Nucleus accumbens (tissue), 56 donors: Measurements from ENCODE around the gene TMEFF2.

ENCODE experiments used
- DNase-seq, 56 donors: peaks; one replicate each; lab custom pipeline; 2025; lab: John Stamatoyannopoulos, UW

TMEFF2 gene

DNA sequence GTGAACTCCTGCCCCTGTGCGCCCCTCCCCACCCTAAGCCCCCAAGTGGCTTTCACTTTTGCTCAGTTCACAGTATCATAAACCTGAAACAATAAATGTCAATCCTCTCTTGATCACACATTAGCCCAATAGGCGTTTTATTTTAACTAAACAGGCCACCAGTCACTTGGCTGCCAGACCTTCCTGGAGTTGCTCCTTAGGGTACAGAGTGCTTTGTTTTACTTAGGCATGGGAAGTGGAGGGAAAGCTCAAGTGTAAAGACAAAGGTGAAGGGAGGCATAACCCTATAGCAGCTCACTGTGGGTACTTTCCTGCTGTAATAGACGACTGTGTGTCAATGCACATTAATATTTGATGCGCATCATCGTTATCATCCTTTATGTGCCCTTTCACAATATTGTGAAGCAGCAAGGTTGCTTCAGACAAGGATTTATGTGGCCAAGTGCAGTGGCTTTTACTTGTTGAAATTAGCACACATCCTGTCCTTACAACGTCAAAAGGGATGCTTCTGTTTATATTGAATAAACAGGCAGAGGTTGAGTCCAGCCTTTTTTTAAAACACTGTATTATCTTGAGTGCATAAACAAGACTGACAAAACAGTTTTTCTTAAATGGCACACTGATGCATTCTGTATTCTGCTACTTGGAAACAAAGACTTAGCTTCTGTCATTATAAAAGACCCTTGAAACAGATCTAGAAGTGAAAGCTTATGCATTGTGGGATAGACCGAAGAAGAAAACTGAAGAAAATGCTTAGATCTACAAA, 168.5 kb downstream of the TMEFF2 start:
- no peak for DNase-seq

DNA sequence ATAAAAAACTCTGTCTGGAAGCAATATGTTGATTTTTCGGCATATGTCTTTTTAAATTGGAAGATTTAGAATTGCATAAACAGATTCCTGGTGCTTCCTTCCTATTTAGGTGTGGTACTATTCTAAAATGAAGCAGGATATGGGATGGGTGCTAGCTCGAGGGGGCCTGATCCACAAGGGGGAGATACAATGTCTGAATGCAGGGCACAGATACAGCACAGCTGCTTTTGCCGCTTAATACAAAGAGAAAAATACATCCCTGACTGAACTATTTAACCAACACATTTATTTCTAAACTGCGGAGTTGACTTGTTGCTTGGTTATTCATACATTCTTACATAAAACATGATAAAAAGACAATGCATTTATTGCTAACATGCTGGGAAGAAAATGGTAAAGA, 169.1 kb downstream of the TMEFF2 start:
- no peak for DNase-seq

DNA sequence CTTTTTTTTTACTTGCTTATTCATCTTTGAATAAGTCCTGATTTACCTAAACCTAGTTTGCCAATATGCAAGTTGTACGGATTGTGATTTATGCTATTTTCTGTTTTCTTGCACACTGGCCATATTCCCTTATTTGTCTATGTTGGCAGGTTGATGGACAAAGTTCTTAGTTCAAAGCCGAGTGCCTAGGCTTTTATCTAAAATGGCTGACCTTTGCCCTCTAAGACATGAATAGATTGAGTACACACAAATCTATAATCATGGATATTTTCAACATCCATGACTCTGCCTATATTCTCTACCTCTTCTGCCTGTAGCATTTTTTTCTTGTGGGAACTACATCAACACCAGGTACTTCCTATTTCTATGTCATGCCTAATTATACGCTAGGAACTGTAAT, 171.7 kb downstream of the TMEFF2 start:
- DNase-seq: no peak

DNA sequence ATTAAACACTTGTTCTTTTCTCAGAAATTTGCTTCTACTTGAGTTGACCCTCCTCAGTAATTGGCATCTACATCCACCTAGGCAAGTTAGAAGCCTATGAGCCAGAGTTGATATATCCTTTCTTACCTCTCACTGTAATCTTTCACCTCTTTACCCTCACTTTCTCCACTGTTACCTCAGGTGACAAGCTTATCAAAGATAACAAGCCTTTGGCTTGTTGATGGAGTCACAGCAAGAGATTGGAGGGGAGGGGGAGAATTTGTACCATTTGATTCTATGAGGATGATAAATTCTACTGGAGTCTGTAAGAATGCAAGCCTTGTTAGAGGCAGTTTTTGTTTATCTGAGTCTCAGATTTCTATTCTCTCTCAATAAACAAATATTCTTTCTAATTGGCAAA, 176.9 kb downstream of the TMEFF2 start:
- no peak for DNase-seq

DNA sequence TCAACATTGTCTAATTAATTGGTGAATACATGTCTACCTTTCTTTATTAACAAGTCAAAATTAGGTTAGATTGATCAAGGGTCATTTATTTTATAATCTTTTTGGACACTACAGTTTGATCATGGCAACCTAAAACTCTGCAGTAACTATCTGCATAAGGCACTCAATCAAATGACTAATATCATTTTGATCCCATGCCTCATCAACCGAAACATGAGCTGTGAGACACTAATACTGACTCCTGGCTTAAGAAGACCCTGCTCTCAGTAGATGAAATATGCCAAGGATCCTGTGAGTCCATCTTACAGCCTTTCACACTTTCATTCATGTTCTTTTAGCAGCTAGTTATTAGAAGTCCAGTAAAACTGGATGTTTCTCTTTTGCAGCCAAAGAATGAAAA, 178.5 kb downstream of the TMEFF2 start:
- DNase-seq: no peak

DNA sequence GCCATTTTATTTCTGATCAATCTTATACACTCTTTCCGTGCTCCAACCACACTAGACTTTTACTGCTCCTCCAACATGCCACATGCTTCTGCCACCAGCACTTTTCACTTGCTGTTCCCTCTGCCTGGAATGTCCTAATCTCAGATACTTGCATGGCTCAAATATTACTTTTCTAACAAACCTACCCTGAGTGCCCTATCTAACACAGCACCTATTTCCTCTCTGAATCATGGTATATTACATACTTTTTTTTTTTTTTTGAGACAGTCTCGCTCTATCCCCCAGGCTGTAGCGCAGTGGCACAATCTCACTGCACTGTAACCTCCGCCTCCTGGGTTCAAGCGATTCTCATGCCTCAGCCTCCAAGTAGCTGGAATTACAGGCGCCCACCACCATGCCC, 181.5 kb downstream of the TMEFF2 start:
- DNase-seq: no peak

DNA sequence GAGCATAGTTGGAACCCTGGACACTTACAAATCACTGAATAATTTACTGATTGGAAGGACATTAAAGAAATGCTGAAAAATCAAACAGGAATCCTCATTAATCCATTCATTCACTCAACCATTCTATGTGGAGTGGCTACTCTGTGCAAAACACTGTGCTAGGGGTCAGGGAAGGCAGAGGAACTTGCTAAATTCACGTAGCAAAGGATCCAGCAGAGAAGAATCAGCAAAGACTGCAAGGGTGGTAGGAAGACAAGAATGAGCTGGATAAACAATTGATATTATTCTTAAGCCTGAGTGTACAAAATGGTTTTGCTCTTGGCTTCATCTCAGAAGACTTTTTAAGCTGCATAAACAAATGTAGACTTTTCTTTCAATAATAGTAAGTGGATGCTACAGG, 183.5 kb downstream of the TMEFF2 start:
- no peak for DNase-seq

DNA sequence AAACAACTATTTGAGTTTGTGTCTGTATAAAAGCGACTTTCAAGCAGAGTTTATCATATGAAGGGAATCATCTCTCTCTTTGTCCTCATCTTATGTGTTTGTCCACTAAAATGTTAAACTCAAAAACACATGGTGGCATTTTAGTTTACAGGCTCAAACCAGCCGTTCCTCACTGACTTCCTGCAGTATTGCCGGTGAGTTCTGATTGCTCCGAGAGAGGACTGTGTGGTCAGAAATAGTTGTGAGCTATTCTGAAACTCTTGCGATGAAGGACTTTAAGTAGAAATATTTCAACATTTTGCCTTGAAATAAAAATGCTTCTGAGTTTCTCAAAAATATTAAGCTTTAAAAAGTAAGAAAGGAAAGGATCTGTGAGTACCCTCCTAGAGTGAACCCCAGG, 184.7 kb downstream of the TMEFF2 start:
- no peak for DNase-seq

DNA sequence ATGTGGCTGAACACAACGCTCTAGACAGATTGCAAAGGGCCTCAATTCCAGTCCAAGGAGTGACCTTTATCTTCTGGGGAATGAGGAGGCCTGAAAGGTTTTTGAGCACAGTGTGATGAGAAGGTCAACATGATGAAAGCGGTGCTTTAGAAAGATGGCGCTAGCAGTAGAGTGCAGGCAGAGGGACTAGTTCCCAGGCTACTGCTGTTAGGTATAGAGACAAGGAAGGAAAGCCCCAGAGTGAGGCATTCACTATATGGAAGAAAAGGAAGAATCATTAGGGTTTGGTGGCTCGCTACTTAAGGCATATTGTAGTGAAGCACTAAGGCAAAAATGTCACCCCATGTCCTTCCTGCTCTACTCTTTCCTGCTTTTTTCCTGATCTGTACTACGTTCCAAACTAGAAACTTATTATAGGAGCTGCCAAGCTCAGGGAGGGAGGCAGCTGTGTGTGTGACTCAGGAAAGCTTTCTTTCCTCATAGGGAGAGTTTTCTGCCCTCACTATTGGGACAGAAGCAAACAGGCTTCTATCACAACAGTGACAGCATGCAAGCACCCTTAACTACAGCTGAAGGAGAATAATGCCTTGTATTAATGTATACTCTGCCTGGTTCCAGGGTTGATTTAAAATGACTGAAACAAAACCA, 187.0 kb downstream of the TMEFF2 start:
- DNase-seq: no peak

DNA sequence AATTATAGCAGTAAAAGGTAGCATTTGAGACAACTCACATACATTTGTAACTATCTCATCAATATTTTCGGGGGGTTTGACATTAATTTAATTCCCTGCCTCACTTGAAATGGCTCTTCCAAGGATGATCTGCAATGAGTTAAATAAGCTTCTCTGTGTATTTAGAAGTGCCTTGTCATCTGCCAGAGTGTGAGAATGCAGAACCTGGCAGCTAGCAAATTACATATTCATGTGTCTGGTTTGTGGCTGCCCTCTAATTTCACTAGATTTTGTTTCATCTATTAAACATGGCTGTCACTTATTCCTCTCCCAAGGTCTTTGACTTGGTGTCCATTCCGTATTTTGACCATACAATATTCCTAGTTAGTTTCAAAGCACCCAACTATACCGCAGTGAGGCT, 189.5 kb downstream of the TMEFF2 start:
- DNase-seq: no peak

DNA sequence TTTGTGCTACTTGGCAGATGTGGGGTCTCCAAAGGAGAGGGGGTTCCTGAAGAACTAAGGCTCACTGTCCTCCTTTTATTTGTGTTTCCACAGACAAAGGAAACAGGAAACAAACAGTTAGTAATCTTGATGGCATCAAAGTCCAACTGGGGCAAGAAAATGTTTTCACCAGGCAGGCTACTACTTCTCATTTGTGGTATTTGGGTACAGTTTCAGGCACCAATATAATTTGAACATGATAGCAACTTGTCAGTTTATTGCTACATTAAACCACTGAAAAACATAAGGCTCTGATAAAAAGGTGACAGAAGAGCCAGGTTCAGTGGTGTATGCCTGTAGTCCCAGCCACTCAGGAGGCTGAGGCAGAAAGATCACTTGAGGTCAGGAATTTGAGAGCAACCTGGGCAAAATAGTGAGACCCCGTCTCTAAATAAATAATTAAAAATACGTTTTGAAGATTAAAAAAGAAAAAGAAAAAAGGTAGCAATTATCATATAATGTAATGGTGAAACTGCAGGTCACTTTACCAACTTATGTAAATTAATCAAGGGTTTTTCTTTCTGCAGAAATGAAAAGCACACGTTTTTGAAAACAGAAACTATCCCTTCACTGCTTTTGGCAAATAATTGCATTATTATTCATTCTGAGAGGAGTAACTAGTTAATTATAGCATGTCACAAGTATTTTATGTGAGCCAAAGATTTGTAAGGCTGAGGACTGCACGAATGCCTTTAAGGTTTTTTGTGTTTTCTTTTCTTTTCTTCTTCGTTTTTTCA, 190.4 kb downstream of the TMEFF2 start:
- no peak for DNase-seq

DNA sequence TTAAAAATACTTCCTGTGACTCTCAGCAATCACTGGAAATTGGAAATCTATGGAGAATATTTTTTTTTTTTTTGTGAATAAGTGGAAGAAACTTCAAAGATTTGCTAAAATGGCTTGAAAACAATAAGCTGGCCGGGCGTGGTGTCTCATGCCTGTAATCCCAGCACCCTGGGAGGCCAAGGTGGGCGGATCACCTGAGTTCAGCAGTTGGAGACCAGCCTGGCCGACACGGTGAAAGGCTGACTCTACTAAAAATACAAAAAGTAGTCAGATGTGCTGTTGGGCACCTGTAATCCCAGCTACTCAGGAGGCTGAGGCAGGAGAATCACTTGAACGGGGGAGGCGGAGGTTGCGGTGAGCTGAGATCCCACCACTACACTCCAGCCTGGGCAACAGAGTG, 192.3 kb downstream of the TMEFF2 start:
- DNase-seq: no peak

DNA sequence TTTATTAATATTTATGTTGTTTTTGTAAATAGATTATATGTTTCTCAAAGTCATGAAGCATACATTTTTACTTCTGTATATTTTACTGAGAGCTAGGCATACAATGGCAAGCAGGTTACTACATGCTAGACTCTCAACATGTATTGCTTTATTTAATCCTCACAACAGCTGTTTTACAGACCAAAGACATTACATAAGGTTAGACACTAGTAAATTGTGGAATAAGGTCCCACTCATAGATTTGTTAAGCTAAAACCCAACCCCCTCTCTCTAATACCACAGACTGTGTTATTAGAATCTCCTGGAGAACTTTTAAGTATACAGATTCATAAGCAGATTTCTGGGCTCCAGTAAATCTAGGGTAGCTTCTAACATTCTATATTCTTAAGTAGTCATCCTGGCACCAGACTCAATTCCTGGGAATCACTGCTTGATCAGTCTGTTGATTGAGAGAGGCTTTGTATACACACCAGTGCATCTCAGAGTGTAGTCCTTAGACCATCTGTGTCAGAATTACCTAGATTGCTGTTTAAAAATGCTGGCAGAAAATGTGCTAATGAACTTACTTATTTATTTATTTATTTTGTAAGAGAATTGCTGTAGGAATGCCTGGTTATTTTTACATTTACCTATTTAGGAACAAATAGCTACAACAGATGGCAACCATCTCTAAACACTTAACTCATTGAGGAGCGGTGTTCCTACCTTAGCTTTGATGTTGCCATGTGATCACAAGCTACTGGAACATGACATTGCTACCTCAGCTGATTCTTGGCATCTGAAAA, 194.3 kb downstream of the TMEFF2 start:
- no peak for DNase-seq

DNA sequence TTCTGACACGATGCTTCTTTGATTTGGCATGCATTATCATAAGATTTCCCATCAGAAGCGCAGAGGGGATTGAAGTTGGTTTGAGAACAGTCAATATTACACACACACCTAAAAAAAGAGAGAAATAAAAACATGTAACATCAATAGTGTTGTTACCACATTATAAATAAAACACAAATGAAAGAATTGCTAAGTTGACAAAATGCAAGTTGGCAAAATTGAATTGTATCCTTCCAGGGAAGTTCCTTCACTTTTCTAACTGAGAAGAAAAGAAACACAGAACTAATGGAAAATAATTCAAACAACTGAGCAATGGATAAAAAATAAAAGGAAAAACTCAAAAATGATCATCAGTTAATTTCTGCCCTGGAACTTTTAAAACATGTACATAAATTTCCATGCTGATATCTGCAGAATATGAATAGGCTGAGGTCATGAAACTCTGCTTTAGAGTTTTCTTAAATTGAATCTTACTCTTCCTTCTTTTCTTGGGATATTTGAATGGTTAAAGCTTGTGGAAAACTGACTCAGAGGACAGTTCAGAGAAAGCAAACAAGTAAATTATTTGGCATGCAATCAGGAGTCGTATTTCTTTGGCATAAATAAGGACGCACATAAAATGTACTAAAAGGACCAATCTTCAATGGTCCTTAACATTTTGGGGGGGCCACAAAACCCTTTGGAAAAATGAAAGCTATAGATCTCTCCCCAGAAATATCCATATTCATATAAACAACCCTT, 195.5 kb downstream of the TMEFF2 start:
- DNase-seq: no peak

DNA sequence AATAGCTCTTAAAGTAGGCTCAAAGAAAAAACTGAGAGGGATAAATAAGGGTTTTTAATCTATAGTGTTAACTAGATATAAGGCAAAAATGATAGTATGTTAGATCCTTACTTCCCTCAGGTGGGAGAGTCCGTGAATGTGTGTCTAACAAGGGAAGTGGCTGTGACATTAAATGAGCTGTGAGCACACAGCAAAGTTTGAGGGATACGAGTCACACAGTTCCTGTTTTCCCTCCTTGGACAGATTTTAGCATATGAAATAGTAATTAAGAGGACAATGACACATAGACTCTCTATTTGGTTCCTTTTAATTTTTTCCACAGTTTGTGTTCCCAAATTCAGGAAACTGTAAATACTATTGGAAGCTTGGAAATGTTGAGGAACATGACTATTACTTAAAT, 199.4 kb downstream of the TMEFF2 start:
- DNase-seq: no peak

DNA sequence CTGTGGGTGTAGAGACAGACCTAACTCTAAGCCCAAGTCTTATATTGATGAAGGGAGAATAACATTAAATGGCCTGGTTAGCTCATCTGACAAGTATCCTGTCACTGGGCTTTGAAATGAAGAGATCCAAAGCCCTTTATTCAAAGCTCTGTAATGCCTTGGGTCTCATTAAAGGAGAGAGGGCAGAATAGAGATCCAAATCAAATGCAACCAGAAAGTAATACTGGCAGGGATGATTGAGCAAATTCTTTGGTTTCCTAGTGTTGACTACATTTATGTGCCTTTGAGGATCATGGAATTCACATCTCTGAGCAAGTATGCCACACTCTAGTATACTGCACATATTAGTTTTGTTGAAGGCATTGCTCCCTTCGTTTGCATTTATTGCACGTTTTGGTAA, 200.0 kb downstream of the TMEFF2 start:
- DNase-seq: no peak

DNA sequence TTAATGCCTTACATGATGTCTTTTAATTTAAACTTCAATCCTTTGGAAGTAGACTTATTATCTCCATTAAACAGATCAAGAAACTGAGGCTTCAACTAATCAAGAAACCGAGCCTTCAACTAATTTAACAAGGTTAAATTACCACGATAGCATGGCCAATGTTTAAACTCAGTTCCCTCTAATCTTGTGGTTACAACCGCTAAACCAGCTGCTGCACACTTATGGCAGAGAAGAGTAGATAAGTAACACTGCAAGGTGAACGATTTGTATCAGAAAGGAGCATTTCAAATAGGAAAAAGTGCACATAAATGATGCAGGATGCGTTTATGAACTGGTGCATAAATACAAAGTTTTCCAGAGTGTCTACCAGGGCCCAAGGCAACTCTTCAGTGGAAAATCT, 203.3 kb downstream of the TMEFF2 start:
- no peak for DNase-seq

DNA sequence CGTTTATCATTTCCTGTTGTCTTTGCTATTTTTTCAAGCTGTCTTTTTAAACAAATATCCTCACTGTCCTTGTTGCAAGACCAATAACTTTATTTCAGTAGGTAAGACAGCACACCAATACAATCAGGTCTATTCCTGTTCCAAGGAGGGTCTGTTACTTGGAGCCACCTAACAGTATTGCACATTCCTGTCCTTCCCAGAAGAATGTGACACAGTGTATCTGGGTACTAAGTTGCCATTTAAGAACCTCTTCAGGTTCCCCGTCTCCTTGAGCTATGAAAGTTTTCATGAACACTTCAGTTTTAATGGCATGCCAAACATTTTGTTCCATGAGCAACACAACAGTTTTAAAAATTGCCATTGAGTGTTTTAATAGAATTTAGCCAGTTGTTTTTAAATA, 209.0 kb downstream of the TMEFF2 start:
- DNase-seq: no peak

DNA sequence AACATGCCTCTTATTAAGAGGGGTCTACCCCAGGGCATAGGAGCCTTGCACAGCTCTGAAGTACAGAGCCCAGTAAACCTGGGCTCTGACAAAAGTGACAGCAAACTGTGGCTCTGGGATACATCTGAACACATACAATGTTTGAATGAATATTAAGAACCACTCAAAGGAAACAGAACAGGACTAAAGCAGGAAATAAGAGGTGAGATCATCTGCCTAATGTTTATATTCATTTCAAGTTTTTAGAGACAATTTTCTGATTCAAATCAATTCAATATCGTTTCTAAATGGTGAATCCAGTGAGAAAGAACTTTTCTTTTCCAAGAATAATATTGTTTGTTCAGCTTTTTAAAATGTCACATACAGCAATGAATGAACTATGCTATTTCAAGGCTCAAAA, 211.1 kb downstream of the TMEFF2 start:
- DNase-seq: no peak

DNA sequence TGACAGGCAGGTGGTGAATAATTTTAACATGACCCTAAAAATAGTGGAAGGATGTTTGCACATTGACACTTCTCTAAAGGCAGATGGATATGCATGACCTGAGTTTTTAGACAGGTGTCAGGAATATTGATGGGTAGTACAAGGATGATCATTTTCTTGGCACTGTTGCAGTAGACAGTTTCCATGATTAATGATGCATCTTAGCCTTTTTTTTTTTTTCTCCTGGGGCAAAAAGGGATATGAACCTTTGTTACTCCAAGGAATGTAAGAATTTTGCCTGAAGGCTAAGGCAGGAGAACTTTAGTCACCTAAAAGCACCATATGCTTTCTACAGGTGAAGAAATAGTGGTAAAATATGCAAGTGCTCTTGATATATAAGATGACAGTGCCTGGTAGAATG, 211.5 kb downstream of the TMEFF2 start:
- no peak for DNase-seq
